Memory B cell (primary cell): ENCODE measurements around the gene TSGA10.
A peak's percentile ranks its signal among the peaks of the same experiment; 100 is the strongest.
"Not testable (repeated sequence)": the region's sequence is repeated elsewhere in the genome, so short reads cannot be mapped to it uniquely, and the experiment has no call there.

Source experiments
- ATAC-seq: fragments of 150-1000 bp; cut with Tn5 transposase; 2 replicates; pipeline ENCODE4 v1.10.0; 2021; ENCODE audit warnings: low read depth, mild to moderate bottlenecking, moderate library complexity
- DNase-seq, 2 donors: peaks; one replicate each; pipeline ENCODE4 v3.0.0; 2022; ENCODE audit warnings: low spot score in 2 of 2
- H3K27ac Mint-ChIP-seq: one replicate; pipeline ENCODE4 v1.8.0; 2022; ENCODE audit warnings: mild to moderate bottlenecking, moderate library complexity, mixed read lengths
- H3K27me3 Mint-ChIP-seq: one replicate; pipeline ENCODE4 v1.8.0; 2022; ENCODE audit warnings: mixed read lengths
- H3K36me3 Mint-ChIP-seq: one replicate; pipeline ENCODE4 v1.8.0; 2022; ENCODE audit warnings: mild to moderate bottlenecking, mixed read lengths
- H3K4me1 Mint-ChIP-seq: one replicate; pipeline ENCODE4 v1.8.0; 2022; ENCODE audit warnings: mixed read lengths
- H3K4me3 Mint-ChIP-seq: one replicate; pipeline ENCODE4 v1.8.0; 2022; ENCODE audit warnings: mild to moderate bottlenecking, moderate library complexity, mixed read lengths
- H3K9me3 Mint-ChIP-seq: one replicate; pipeline ENCODE4 v1.8.0; 2022; ENCODE audit warnings: mixed read lengths

Gene TSGA10

GRCh38 chr2:99154643-99155536 is at the start of gene TSGA10, which contains the start of gene LIPT1:
Gene TSGA10 (minus strand): TSS chr2:99154942. CDS start chr2:99109439, 45,503 bp downstream.
Gene LIPT1 (plus strand): TSS chr2:99154967. CDS start chr2:99161958, 6,991 bp downstream.
- H3K4me3 Mint-ChIP-seq, result peak within 1 kb of the TSS; percentile 88
- H3K4me1 Mint-ChIP-seq, result peaks cover 32% of the 10 kb centered on the region
- H3K27ac Mint-ChIP-seq, result no peak within 1 kb of the TSS
- peak; percentile 86 to 88 for DNase-seq
- no peaks in the 10 kb centered on the region for H3K27me3 Mint-ChIP-seq
- peaks cover 17% of the 10 kb centered on the region for H3K36me3 Mint-ChIP-seq
- peak; percentile 85 for ATAC-seq
- no peaks in the 10 kb centered on the region for H3K9me3 Mint-ChIP-seq

GRCh38 chr2:99201959-99202678 is 47.4 kb upstream of the TSGA10 start:
- H3K36me3 Mint-ChIP-seq, result peaks cover 12% of the 10 kb centered on the region
- DNase-seq (no peak), ATAC-seq (no peak)
- H3K27ac Mint-ChIP-seq, result peak overlapping the region; percentile 60
- peaks cover 10% of the 10 kb centered on the region for H3K9me3 Mint-ChIP-seq
- peaks cover 2% of the 10 kb centered on the region for H3K4me1 Mint-ChIP-seq
- no peak overlapping the region for H3K4me3 Mint-ChIP-seq
- no peaks in the 10 kb centered on the region for H3K27me3 Mint-ChIP-seq

- Mint-ChIP-seq H3K9me3 (peaks cover 3% of the 10 kb centered on the region), H3K4me3 (no peak overlapping the region), H3K27me3 (no peaks in the 10 kb centered on the region), H3K27ac (peak overlapping the region; percentile 43), H3K4me1 (peaks cover 2% of the 10 kb centered on the region), H3K36me3 (peaks cover 15% of the 10 kb centered on the region)
- DNase-seq (no peak), ATAC-seq (no peak)
Measured at GRCh38 chr2:99200076-99200800, 45.5 kb upstream of the TSGA10 start.

- DNase-seq (no peak), ATAC-seq (no peak)
- Mint-ChIP-seq H3K27ac (no peak overlapping the region), H3K4me3 (no peak overlapping the region), H3K9me3 (no peaks in the 10 kb centered on the region), H3K4me1 (peaks cover 2% of the 10 kb centered on the region), H3K36me3 (peaks cover 19% of the 10 kb centered on the region), H3K27me3 (no peaks in the 10 kb centered on the region)
Measured at GRCh38 chr2:99198103-99198841, 43.5 kb upstream of the TSGA10 start.

GRCh38 chr2:99192364-99192763 is 37.6 kb upstream of the TSGA10 start:
- not testable (repeated sequence) for H3K9me3 Mint-ChIP-seq, H3K4me1 Mint-ChIP-seq, H3K27ac Mint-ChIP-seq, DNase-seq, H3K27me3 Mint-ChIP-seq, ATAC-seq, H3K4me3 Mint-ChIP-seq
- peaks cover 41% of the 10 kb centered on the region for H3K36me3 Mint-ChIP-seq

- Mint-ChIP-seq H3K4me1 (peaks cover 2% of the 10 kb centered on the region), H3K27me3 (no peaks in the 10 kb centered on the region), H3K9me3 (no peaks in the 10 kb centered on the region), H3K4me3 (no peak overlapping the region), H3K36me3 (peaks cover 36% of the 10 kb centered on the region), H3K27ac (no peak overlapping the region)
- DNase-seq (no peak), ATAC-seq (no peak)
Measured at GRCh38 chr2:99190548-99190947, 35.8 kb upstream of the TSGA10 start.

GRCh38 chr2:99188357-99188756 is 33.6 kb upstream of the TSGA10 start:
- no peaks in the 10 kb centered on the region for H3K9me3 Mint-ChIP-seq
- H3K4me3 Mint-ChIP-seq, result no peak overlapping the region
- peaks cover 14% of the 10 kb centered on the region for H3K4me1 Mint-ChIP-seq
- no peak overlapping the region for H3K27ac Mint-ChIP-seq
- no peak for ATAC-seq
- H3K36me3 Mint-ChIP-seq, result peaks cover 30% of the 10 kb centered on the region
- no peaks in the 10 kb centered on the region for H3K27me3 Mint-ChIP-seq
- no peak for DNase-seq

- no peak for ATAC-seq
- peaks cover 19% of the 10 kb centered on the region for H3K4me1 Mint-ChIP-seq
- DNase-seq, result no peak
- H3K9me3 Mint-ChIP-seq, result no peaks in the 10 kb centered on the region
- no peaks in the 10 kb centered on the region for H3K27me3 Mint-ChIP-seq
- no peak overlapping the region for H3K4me3 Mint-ChIP-seq
- peaks cover 21% of the 10 kb centered on the region for H3K36me3 Mint-ChIP-seq
- H3K27ac Mint-ChIP-seq, result no peak overlapping the region
Measured at GRCh38 chr2:99187011-99187410, 32.3 kb upstream of the TSGA10 start.

GRCh38 chr2:99184811-99185210 is 30.1 kb upstream of the TSGA10 start:
- no peaks in the 10 kb centered on the region for H3K9me3 Mint-ChIP-seq
- no peak overlapping the region for H3K4me3 Mint-ChIP-seq
- no peak for DNase-seq
- no peak for ATAC-seq
- H3K4me1 Mint-ChIP-seq, result peaks cover 20% of the 10 kb centered on the region
- H3K27ac Mint-ChIP-seq, result no peak overlapping the region
- H3K36me3 Mint-ChIP-seq, result peaks cover 8% of the 10 kb centered on the region
- no peaks in the 10 kb centered on the region for H3K27me3 Mint-ChIP-seq

- Mint-ChIP-seq H3K4me1 (peaks cover 33% of the 10 kb centered on the region), H3K27me3 (no peaks in the 10 kb centered on the region), H3K27ac (peak overlapping the region; percentile 60), H3K4me3 (no peak overlapping the region), H3K36me3 (peaks cover 6% of the 10 kb centered on the region), H3K9me3 (no peaks in the 10 kb centered on the region)
- ATAC-seq, result no peak
- DNase-seq, result no peak
Measured at GRCh38 chr2:99183025-99183424, 28.3 kb upstream of the TSGA10 start.

GRCh38 chr2:99181624-99182000 is 26.9 kb upstream of the TSGA10 start:
- H3K4me1 Mint-ChIP-seq, result peaks cover 41% of the 10 kb centered on the region
- H3K27me3 Mint-ChIP-seq, result no peaks in the 10 kb centered on the region
- DNase-seq, result no peak
- H3K9me3 Mint-ChIP-seq, result no peaks in the 10 kb centered on the region
- H3K36me3 Mint-ChIP-seq, result peaks cover 9% of the 10 kb centered on the region
- peak overlapping the region; percentile 98 for H3K27ac Mint-ChIP-seq
- no peak for ATAC-seq
- peak overlapping the region; percentile 93 for H3K4me3 Mint-ChIP-seq

- peak within 1 kb of the TSS; percentile 98 for H3K27ac Mint-ChIP-seq
- no peaks in the 10 kb centered on the region for H3K9me3 Mint-ChIP-seq
- H3K36me3 Mint-ChIP-seq, result peaks cover 9% of the 10 kb centered on the region
- DNase-seq (peak; percentile 88 to 91), ATAC-seq (peak; percentile 95)
- H3K4me1 Mint-ChIP-seq, result peaks cover 41% of the 10 kb centered on the region
- H3K27me3 Mint-ChIP-seq, result no peaks in the 10 kb centered on the region
- peak within 1 kb of the TSS; percentile 93 for H3K4me3 Mint-ChIP-seq
Measured at GRCh38 chr2:99180755-99181623, 26.2 kb upstream of the TSGA10 start, which contains the start of the genes MITD1 and MRPL30. Gene MITD1 (minus strand): TSS chr2:99181058. CDS start chr2:99180981, 77 bp downstream. Gene MRPL30 (plus strand): TSS chr2:99181184. CDS start chr2:99186204, 5,020 bp downstream.
